ENCODE measurements around the gene KDM3A.

Gene KDM3A

GRCh38 chr2:86521922-86522321 is 80.8 kb downstream of the KDM3A start:
- no peak for DNase-seq (ENCODE audit: low spot score)

GRCh38 chr2:86522711-86523110 is 81.5 kb downstream of the KDM3A start:
- no peak for DNase-seq (ENCODE audit: low spot score)

- no peak for DNase-seq (ENCODE audit: low spot score)
Measured at GRCh38 chr2:86523491-86523890, 82.3 kb downstream of the KDM3A start.

- DNase-seq (ENCODE audit: low spot score), result no peak
Measured at GRCh38 chr2:86525421-86526340, 84.5 kb downstream of the KDM3A start.

- no peak for DNase-seq (ENCODE audit: low spot score)
Measured at GRCh38 chr2:86533589-86533988, 92.4 kb downstream of the KDM3A start.

GRCh38 chr2:86541334-86541733 is 100.2 kb downstream of the KDM3A start:
- no peak for DNase-seq (ENCODE audit: low spot score)
